KMS-11 (cell line): Measurements from ENCODE around the gene SLC22A4.

Source experiments
- H2AFZ ChIP-seq: fragments of 200-600 bp; sonication (generic); 2 replicates; pipeline ENCODE4 v1.6.1; 2016; ENCODE audit warnings: antibody characterized with exemption, mixed run types, low read depth
- H3K27ac ChIP-seq: fragments of 200-600 bp; sonication (generic); 2 replicates; pipeline ENCODE4 v1.6.1; 2016; ENCODE audit warnings: mild to moderate bottlenecking, mixed run types
- H3K27me3 ChIP-seq: fragments of 200-600 bp; sonication (generic); 2 replicates; pipeline ENCODE4 v1.6.1; 2017; ENCODE audit warnings: mild to moderate bottlenecking, low read depth, mixed run types, moderate library complexity; ENCODE audit not compliant: insufficient read depth
- H3K36me3 ChIP-seq: fragments of 200-600 bp; sonication (generic); 2 replicates; pipeline ENCODE4 v1.6.1; 2017; ENCODE audit warnings: mild to moderate bottlenecking, mixed run types; ENCODE audit not compliant: insufficient read depth
- H3K4me1 ChIP-seq: fragments of 200-600 bp; sonication (generic); 2 replicates; pipeline ENCODE4 v1.6.1; 2016; ENCODE audit warnings: mild to moderate bottlenecking, low read depth, mixed run types; ENCODE audit not compliant: poor library complexity, severe bottlenecking
- H3K4me2 ChIP-seq: fragments of 200-600 bp; sonication (generic); 2 replicates; pipeline ENCODE4 v1.7.0; 2016; ENCODE audit warnings: mild to moderate bottlenecking, mixed run types
- H3K4me3 ChIP-seq: fragments of 200-600 bp; sonication (generic); IDR thresholded peaks from 2 replicates; pipeline ENCODE4 v1.6.1; 2017; ENCODE audit warnings: low read depth, low read length, mixed read lengths; ENCODE audit not compliant: insufficient read depth
- H3K79me2 ChIP-seq: fragments of 200-600 bp; sonication (generic); 2 replicates; pipeline ENCODE4 v1.6.1; 2016; ENCODE audit warnings: low read depth, mixed run types; ENCODE audit not compliant: insufficient read depth
- H3K9ac ChIP-seq: fragments of 200-600 bp; sonication (generic); 2 replicates; pipeline ENCODE4 v1.6.1; 2016; ENCODE audit warnings: mild to moderate bottlenecking, mixed run types
- H4K20me1 ChIP-seq: fragments of 200-600 bp; sonication (generic); 2 replicates; pipeline ENCODE4 v1.6.1; 2016; ENCODE audit warnings: mild to moderate bottlenecking, mixed run types; ENCODE audit not compliant: insufficient read depth
- TF ChIP-seq, protein P1 (sequence below): fragments of 200-600 bp; sonication (generic); conservative IDR thresholded peaks from 2 replicates; pipeline ENCODE4 v1.6.1; 2017; ENCODE audit warnings: low read depth, mild to moderate bottlenecking, antibody characterized with exemption, low read length, moderate library complexity, mixed read lengths

SLC22A4 gene

DNA sequence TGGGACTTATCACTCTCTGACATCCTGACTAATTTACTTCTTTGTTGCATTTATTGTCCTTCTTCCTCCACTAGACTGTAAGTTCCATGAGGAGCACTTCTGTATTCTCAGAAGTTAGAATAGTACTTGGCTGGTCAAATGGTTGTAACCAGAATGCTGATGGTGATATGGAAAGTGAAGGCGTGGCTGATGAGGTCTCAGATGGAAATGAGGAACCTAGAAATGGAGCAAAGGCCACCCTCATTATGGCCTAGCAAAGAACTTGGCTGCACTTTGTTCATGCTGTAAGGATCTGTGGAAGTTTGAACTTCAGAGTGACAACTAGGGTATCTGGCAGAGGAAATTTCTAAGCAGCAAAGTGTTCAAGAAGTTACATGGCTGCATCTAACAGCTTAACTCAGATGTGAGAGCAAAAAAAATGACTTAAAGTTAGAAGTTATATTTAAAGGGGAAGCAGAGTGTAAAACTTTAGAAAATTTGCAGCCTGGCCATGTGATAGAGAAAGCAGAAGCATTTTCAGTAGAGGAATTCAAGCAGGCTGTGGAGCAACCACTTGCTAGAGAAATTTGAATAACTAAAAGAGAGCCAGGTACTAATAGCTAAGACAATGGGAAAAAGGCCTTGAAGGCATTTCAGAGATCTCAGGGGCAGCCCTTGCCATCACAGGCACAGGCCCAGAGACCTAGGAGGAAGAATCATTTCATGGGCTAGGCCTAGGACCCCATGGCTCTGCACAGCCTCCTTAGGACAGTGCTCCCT is 60.4 kb downstream of the SLC22A4 start:
- Histone ChIP-seq H3K36me3 (no peaks in the 10 kb centered on the region), H3K4me2 (no peak overlapping the region), H2AFZ (no peak overlapping the region), H3K4me1 (no peaks in the 10 kb centered on the region), H3K27me3 (no peaks in the 10 kb centered on the region), H3K79me2 (no peaks in the 10 kb centered on the region), H3K27ac (no peak overlapping the region), H3K9ac (no peak overlapping the region), H4K20me1 (no peaks in the 10 kb centered on the region), H3K4me3 (no peak overlapping the region)
- TF ChIP-seq, protein P1, sequence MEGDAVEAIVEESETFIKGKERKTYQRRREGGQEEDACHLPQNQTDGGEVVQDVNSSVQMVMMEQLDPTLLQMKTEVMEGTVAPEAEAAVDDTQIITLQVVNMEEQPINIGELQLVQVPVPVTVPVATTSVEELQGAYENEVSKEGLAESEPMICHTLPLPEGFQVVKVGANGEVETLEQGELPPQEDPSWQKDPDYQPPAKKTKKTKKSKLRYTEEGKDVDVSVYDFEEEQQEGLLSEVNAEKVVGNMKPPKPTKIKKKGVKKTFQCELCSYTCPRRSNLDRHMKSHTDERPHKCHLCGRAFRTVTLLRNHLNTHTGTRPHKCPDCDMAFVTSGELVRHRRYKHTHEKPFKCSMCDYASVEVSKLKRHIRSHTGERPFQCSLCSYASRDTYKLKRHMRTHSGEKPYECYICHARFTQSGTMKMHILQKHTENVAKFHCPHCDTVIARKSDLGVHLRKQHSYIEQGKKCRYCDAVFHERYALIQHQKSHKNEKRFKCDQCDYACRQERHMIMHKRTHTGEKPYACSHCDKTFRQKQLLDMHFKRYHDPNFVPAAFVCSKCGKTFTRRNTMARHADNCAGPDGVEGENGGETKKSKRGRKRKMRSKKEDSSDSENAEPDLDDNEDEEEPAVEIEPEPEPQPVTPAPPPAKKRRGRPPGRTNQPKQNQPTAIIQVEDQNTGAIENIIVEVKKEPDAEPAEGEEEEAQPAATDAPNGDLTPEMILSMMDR, result no peak

DNA sequence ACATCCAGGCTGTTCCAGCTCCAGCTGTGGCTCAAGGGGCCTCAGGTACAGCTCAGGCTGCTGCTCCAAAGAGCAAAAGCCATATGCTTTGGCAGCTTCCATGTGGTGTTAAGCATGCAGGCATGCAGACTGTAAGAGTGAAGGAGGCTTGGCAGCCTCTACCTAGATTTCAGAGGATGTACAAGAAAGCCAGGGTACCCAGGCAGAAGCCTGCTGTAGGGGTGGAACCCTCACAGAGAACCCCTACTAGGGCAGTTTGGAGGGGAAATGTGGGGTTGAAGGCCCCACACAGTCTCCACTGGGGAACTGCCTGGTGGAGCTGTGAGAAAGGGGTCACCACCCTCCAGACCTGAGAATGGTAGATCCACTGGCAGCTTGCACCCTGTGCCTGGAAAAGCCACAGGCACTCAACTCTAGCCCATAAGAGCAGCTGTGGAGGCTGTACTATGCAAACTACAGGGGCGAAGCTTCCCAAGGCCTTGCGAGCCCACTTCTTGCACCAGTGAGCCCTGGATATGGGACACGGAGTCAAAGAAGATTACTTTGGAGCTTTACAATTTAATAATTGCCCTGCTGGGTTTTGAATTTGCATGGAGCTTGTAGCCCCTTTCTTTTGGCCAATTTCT is 61.1 kb downstream of the SLC22A4 start:
- no peaks in the 10 kb centered on the region for H4K20me1 ChIP-seq
- no peak overlapping the region for H3K27ac ChIP-seq
- no peak overlapping the region for H3K9ac ChIP-seq
- no peaks in the 10 kb centered on the region for H3K27me3 ChIP-seq
- no peaks in the 10 kb centered on the region for H3K4me1 ChIP-seq
- no peak overlapping the region for H2AFZ ChIP-seq
- H3K4me3 ChIP-seq, result no peak overlapping the region
- TF ChIP-seq, protein P1, result no peak
- H3K4me2 ChIP-seq, result no peak overlapping the region
- H3K79me2 ChIP-seq, result no peaks in the 10 kb centered on the region
- no peaks in the 10 kb centered on the region for H3K36me3 ChIP-seq

DNA sequence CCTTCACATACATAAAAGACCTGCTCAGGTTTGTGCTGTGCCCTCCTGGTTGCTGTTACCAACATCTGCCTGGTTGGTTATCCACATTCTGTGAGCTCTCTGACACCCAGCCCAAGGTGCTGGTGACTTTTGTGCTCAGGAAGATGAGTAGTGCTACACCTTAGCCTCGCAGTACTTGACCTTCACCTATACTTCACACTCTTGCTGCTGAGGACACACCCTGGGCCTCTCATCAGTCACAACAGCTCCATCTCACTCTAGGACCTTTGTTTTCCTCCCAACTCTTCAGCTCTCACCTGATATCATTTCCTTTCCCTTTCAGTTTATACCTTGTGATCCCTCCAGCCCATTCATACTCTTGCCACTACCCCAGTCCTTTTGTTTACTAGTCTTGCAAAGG is 64.6 kb downstream of the SLC22A4 start:
- TF ChIP-seq, protein P1, result no peak

DNA sequence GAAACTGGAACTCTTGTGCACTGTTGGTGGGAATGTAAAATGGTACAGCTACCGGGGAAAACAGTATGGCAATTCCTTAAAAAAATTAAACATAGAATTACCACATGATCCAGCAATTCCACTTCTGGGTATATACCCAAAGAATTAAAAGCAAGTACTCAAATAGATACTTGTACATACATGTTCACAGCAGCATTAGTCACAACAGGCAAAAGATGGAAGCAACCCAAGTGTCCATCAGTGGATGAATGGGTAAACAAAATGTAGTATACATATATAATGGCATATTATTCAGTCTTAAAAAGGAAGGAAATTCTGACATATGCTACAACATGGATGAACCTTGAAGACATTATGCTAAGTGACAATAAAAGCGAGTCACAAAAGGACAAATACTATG is 67.9 kb downstream of the SLC22A4 start:
- Histone ChIP-seq H3K36me3 (no peaks in the 10 kb centered on the region), H3K9ac (no peak overlapping the region), H3K4me3 (no peak overlapping the region), H3K4me2 (no peak overlapping the region), H3K79me2 (no peaks in the 10 kb centered on the region), H3K4me1 (no peaks in the 10 kb centered on the region), H4K20me1 (no peaks in the 10 kb centered on the region), H3K27me3 (no peaks in the 10 kb centered on the region), H3K27ac (no peak overlapping the region), H2AFZ (no peak overlapping the region)
- TF ChIP-seq, protein P1, result no peak

More for the DNA sequence above, 64.6 kb downstream of the SLC22A4 start:
- H4K20me1 ChIP-seq, result no peaks in the 10 kb centered on the region
- H3K9ac ChIP-seq, result no peak overlapping the region
- H2AFZ ChIP-seq, result no peak overlapping the region
- no peaks in the 10 kb centered on the region for H3K79me2 ChIP-seq
- H3K27me3 ChIP-seq, result no peaks in the 10 kb centered on the region
- no peaks in the 10 kb centered on the region for H3K4me1 ChIP-seq
- no peak overlapping the region for H3K4me3 ChIP-seq
- no peaks in the 10 kb centered on the region for H3K36me3 ChIP-seq
- H3K4me2 ChIP-seq, result no peak overlapping the region
- H3K27ac ChIP-seq, result no peak overlapping the region
